Skin of body (tissue), 2 donors: ENCODE results near the gene ANKRD44. TPM values are rescaled to one million over a fixed set of nuclear protein-coding genes. Genes with fewer than 3 reads are reported as not detected.
A peak's percentile ranks its signal among the peaks of the same experiment; 100 is the strongest.
"Not testable (repeated sequence)": the region's sequence is repeated elsewhere in the genome, so short reads cannot be mapped to it uniquely, and the experiment has no call there.

Experiments
- DNase-seq: peaks from one replicate; lab custom pipeline; 2025; lab: John Stamatoyannopoulos, UW
- total RNA-seq: library from RNA; depleted of rRNA; stranded (reverse); fragments of >200 nt; gene quantifications from one replicate; pipeline ENCODE4 v1.2.3, GENCODE V29; 2014

The ANKRD44 gene
- total RNA-seq, 1 donor from 2014 or later: 21.8 TPM

- DNase-seq: no peak
Measured at GRCh38 chr2:197292619-197293018, 18.0 kb downstream of the ANKRD44 start.

- not testable (repeated sequence) for DNase-seq
Measured at GRCh38 chr2:197287596-197287932, 23.0 kb downstream of the ANKRD44 start.

GRCh38 chr2:197286805-197287595 lies 23.6 kb downstream of the ANKRD44 start:
- DNase-seq: peak; percentile 42

GRCh38 chr2:197285361-197285760 lies 25.2 kb downstream of the ANKRD44 start:
- DNase-seq: no peak

- no peak for DNase-seq
Measured at GRCh38 chr2:197284956-197285355, 25.6 kb downstream of the ANKRD44 start.

- DNase-seq: peak; percentile 17
Measured at GRCh38 chr2:197281421-197281820, 29.2 kb downstream of the ANKRD44 start.

DNA sequence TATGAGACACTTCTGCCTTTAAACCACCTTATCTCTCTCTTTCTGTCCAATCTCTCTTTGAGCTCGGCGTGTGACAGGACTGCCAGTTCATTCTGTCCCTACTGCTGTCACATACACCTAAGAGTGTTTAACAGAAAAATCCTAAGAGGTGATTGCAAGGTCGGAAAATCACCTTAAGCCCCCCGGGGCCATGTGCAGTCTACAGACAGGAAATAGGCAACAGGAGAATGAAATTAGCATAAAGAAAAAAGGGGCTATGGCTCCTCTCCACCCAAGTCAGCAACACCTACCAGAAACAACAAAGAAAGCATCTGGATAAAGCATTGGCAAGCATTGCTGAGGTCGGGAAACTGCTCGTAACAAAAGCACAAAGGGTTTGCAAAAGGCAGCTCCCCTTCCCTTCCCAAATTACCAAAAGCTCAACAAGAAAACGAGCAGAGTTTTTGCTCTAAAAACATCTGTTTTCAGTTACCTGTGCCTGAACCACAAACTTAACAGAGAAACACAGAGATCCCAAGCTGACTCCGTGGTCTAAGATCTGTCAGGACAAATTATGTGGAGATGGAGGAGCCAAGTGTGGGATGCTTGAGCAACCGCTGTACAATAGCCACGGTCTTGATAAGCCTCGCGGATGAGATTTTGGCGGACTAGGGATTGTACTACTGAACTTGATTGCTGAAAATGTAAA lies 30.4 kb downstream of the ANKRD44 start:
- DNase-seq: no peak

DNA sequence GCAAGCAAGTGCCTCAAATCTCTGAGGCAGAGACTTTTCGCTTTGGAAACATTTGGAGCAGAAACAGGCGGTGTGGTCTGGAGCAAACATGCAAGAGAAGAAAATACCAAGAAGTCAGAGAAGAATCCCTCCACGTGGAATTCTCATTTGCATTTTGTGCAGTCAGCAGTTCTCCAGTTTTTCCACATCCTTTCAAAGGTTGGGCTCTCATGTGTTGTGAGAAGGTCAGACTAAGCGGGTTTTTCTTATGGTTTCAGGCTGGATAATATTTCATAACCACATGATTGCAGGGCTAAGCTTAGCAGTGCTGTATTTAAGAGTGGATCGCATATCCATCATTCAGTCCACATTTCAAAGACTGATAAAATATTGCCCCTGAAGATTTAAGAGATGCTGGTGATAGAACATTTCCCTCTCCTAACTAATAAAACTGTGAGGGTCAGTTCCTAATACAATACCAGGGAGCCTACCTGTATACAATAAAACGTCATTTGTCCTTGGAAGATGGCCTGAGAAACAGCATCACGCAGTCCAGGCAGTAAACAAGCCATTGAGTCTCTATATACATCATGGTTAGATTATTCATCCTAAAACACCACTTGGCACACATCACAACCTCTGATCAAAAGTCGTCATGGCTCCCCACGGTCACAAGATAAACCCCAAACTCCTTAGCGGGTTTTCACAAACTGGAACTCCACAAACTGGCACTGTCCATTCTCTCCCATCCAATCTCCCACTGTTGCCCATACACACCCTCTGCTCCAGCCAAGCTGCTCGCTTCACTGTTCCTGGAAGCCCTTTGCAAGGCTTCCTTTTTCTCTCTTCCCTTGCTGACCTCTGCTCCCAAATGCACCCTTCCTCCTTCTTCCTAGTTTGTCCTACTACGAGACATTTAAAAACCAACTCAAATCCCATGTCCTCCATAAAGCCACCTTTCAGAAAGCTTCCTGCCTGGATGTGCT lies 31.5 kb downstream of the ANKRD44 start:
- DNase-seq: no peak

- no peak for DNase-seq
Measured at GRCh38 chr2:197277794-197278193, 32.8 kb downstream of the ANKRD44 start.

DNA sequence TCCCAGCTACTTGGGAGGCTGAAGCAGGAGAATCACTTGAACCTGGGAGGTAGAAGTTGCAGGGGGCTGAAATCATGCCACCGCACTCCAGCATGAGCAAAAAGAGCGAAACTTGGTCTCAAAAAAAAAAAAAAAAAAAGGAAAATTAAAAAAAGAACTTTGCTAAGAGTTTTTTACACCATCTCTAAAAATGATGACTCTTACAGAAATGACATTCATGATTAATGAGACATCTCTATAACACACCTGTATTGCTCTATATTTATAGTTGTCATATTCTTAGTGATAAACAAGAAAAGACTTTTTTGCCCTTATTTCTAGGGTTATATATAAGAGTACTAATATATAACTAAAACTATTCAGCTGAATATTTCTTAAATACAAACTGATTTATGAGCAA lies 34.4 kb downstream of the ANKRD44 start:
- DNase-seq: no peak

DNA sequence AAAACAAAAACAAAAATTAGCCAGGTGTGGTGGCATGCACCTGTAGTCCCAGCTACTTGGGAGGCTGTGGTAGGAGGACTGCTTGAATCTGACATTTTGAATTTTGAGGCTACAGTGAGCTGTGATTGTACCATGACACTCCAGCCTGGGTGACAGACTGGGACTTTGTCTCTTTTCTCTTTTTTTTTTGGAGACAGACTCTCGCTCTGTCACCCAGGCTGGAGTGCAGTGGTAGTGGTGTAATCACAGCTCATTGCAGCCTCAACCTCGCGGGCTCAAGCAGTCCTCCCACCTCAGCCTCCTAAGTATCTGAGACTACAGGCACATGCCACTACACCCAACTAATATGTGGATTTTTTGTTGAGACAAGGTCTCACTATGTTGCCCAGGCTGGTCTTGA lies 35.6 kb downstream of the ANKRD44 start:
- DNase-seq: no peak

DNA sequence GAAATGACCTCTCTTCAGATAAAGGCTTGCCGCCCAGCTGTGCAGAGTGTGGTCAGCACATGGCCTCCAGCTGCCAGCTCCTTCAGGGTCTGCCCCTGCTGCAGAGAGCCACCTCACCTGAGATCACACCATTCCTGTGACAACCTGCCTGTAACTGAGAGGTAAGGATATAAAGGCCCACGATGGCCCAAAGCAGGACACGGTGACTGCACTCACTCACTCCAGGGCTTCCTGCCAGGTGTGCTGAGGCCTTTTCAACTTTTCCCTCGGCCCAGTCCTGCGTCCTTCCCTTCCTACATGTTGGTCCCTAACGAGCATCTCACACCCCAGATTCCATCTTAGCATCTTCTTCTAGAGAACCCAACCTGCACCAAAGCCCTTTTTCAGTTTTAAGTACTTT lies 36.2 kb downstream of the ANKRD44 start:
- DNase-seq: no peak

- no peak for DNase-seq
Measured at GRCh38 chr2:197273485-197273884, 37.1 kb downstream of the ANKRD44 start.

- no peak for DNase-seq
Measured at GRCh38 chr2:197270601-197271000, 40.0 kb downstream of the ANKRD44 start.

- DNase-seq: no peak
Measured at GRCh38 chr2:197269815-197270214, 40.8 kb downstream of the ANKRD44 start.

GRCh38 chr2:197268786-197269584 lies 41.6 kb downstream of the ANKRD44 start:
- no peak for DNase-seq

- no peak for DNase-seq
Measured at GRCh38 chr2:197266477-197266876, 44.1 kb downstream of the ANKRD44 start.

DNA sequence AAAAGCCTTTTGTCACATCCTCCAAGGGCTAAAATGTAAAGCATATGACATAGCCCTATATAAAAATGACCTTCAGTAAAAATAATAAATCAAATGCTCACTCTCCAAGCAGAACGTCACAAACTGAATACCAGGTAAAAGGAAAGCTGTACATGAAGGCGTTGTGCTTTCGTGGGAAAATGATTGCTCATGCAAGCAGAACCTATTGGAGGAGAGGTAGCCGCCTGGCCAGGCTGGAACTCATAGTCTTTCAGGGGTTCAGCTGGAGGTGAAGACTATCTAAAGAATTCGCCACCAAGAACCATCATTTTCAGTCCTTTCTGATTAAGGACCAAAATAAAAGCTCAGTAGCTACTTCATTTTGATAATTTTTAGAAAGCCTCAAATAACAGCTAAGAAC lies 44.7 kb downstream of the ANKRD44 start:
- no peak for DNase-seq

DNA sequence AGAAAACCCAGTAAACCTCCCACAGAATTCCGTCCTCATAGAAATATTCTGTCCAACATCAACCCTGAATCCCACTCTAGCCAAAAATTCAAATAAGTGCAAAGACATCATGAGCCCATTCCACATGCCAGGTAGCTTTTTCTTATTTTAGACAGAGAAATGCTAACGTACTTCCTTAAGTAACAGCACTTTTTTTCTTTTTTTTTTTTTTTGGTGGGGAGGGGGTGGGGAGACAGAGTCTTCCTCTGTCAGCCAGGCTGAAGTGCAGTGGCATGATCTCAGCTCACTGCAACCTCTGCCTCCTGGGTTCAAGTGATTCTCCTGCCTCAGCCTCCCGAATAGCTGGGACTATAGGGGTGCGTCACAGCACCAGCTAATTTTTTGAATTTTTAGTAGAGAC lies 45.5 kb downstream of the ANKRD44 start:
- DNase-seq: no peak

DNA sequence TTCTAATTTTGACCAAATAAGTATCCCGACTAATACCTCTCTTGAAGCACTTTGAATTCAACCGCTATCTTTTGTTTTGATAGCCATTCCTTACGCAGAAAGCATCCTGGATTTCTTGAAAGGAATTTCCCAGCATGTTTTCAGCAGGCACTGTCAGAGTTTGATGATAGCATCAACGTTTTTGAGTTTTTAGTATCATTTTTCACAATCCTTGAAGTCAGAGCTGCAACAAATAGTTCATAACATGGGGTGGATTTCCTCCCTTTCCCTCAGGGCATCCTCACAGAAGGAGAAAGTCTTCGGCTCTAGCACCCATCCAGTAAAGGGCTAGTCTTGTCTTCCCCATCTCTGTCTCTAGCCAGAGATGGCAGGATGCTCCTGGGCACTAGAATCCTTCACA lies 46.2 kb downstream of the ANKRD44 start:
- no peak for DNase-seq

- DNase-seq: no peak
Measured at GRCh38 chr2:197263077-197263476, 47.5 kb downstream of the ANKRD44 start.
